Activated T-cell treated with anti-CD3 and anti-CD28 coated beads, Interleukin-2, amount 50 U/mL, for 4 hours (primary cell): ENCODE data around the gene ZFHX3. TPM values are rescaled to one million over a fixed set of nuclear protein-coding genes. Genes with fewer than 3 reads are reported as not detected.

ENCODE experiments used
- ATAC-seq, 2 donors: fragments of 200-7000 bp; cut with Tn5 transposase; one replicate each; pipeline ENCODE4 v1.10.0; 2021
- DNase-seq: peaks from one replicate; pipeline ENCODE4 v3.0.0-alpha.2; 2020
- H3K27me3 Mint-ChIP-seq: one replicate; pipeline ENCODE4 v1.8.0; 2021; ENCODE audit warnings: low read depth, mixed read lengths
- H3K36me3 Mint-ChIP-seq: one replicate; pipeline ENCODE4 v1.8.0; 2022; ENCODE audit warnings: mixed read lengths; ENCODE audit not compliant: insufficient read depth
- H3K4me1 Mint-ChIP-seq: one replicate; pipeline ENCODE4 v1.8.0; 2021; ENCODE audit warnings: low read depth, mixed read lengths
- H3K4me3 Mint-ChIP-seq: one replicate; pipeline ENCODE4 v1.8.0; 2021; ENCODE audit warnings: mild to moderate bottlenecking, moderate library complexity, mixed read lengths
- H3K9me3 Mint-ChIP-seq: one replicate; pipeline ENCODE4 v1.8.0; 2021; ENCODE audit warnings: mixed read lengths
- total RNA-seq, 3 donors: library from RNA; stranded (reverse); gene quantifications; one replicate each; pipeline ENCODE4 v1.2.1, GENCODE V29; 2021

Gene ZFHX3
- total RNA-seq, 3 donors from 2014 or later, result 0.29 to 2.5 (median 0.86) TPM

- DNase-seq (no peak), ATAC-seq (no peak)
- no peaks in the 10 kb centered on the region for H3K27me3 Mint-ChIP-seq
- H3K36me3 Mint-ChIP-seq, result no peaks in the 10 kb centered on the region
- peaks cover 3% of the 10 kb centered on the region for H3K9me3 Mint-ChIP-seq
- no peaks in the 10 kb centered on the region for H3K4me1 Mint-ChIP-seq
- no peak overlapping the region for H3K4me3 Mint-ChIP-seq
Measured at GRCh38 chr16:72952811-72953271, 95.1 kb downstream of the ZFHX3 start.

- no peaks in the 10 kb centered on the region for H3K4me1 Mint-ChIP-seq
- no peaks in the 10 kb centered on the region for H3K36me3 Mint-ChIP-seq
- DNase-seq (no peak), ATAC-seq (no peak)
- no peaks in the 10 kb centered on the region for H3K27me3 Mint-ChIP-seq
- peaks cover 3% of the 10 kb centered on the region for H3K9me3 Mint-ChIP-seq
- no peak overlapping the region for H3K4me3 Mint-ChIP-seq
Measured at GRCh38 chr16:72952404-72952803, 95.5 kb downstream of the ZFHX3 start.

GRCh38 chr16:72951916-72952315 lies 96.0 kb downstream of the ZFHX3 start:
- Mint-ChIP-seq H3K9me3 (peaks cover 3% of the 10 kb centered on the region), H3K4me1 (no peaks in the 10 kb centered on the region), H3K36me3 (no peaks in the 10 kb centered on the region), H3K4me3 (no peak overlapping the region), H3K27me3 (no peaks in the 10 kb centered on the region)
- no peak for ATAC-seq
- no peak for DNase-seq

- Mint-ChIP-seq H3K4me3 (no peak overlapping the region), H3K36me3 (no peaks in the 10 kb centered on the region), H3K9me3 (peaks cover under 1% of the 10 kb centered on the region), H3K4me1 (no peaks in the 10 kb centered on the region), H3K27me3 (no peaks in the 10 kb centered on the region)
- no peak for DNase-seq
- ATAC-seq, result no peak
Measured at GRCh38 chr16:72950669-72951068, 97.3 kb downstream of the ZFHX3 start.

GRCh38 chr16:72948238-72948829 lies 99.6 kb downstream of the ZFHX3 start:
- Mint-ChIP-seq H3K4me1 (no peaks in the 10 kb centered on the region), H3K9me3 (no peaks in the 10 kb centered on the region), H3K27me3 (no peaks in the 10 kb centered on the region), H3K4me3 (no peak overlapping the region), H3K36me3 (no peaks in the 10 kb centered on the region)
- DNase-seq (no peak), ATAC-seq (no peak)

GRCh38 chr16:72947379-72948237 lies 100.3 kb downstream of the ZFHX3 start:
- Mint-ChIP-seq H3K36me3 (no peaks in the 10 kb centered on the region), H3K4me3 (no peak overlapping the region), H3K4me1 (no peaks in the 10 kb centered on the region), H3K27me3 (no peaks in the 10 kb centered on the region), H3K9me3 (no peaks in the 10 kb centered on the region)
- no peak for DNase-seq
- no peak for ATAC-seq

- no peaks in the 10 kb centered on the region for H3K9me3 Mint-ChIP-seq
- DNase-seq, result no peak
- no peak overlapping the region for H3K4me3 Mint-ChIP-seq
- no peaks in the 10 kb centered on the region for H3K4me1 Mint-ChIP-seq
- no peaks in the 10 kb centered on the region for H3K36me3 Mint-ChIP-seq
- no peaks in the 10 kb centered on the region for H3K27me3 Mint-ChIP-seq
- no peak for ATAC-seq
Measured at GRCh38 chr16:72946474-72947194, 101.3 kb downstream of the ZFHX3 start.

- no peaks in the 10 kb centered on the region for H3K27me3 Mint-ChIP-seq
- no peak overlapping the region for H3K4me3 Mint-ChIP-seq
- no peaks in the 10 kb centered on the region for H3K4me1 Mint-ChIP-seq
- no peaks in the 10 kb centered on the region for H3K9me3 Mint-ChIP-seq
- DNase-seq (no peak), ATAC-seq (no peak)
- H3K36me3 Mint-ChIP-seq, result no peaks in the 10 kb centered on the region
Measured at GRCh38 chr16:72946063-72946462, 101.9 kb downstream of the ZFHX3 start.

- Mint-ChIP-seq H3K36me3 (no peaks in the 10 kb centered on the region), H3K9me3 (no peaks in the 10 kb centered on the region), H3K27me3 (no peaks in the 10 kb centered on the region), H3K4me3 (no peak overlapping the region), H3K4me1 (no peaks in the 10 kb centered on the region)
- ATAC-seq, result no peak
- no peak for DNase-seq
Measured at GRCh38 chr16:72945611-72946010, 102.3 kb downstream of the ZFHX3 start.

GRCh38 chr16:72944757-72945485 lies 103.0 kb downstream of the ZFHX3 start:
- Mint-ChIP-seq H3K36me3 (no peaks in the 10 kb centered on the region), H3K27me3 (no peaks in the 10 kb centered on the region), H3K9me3 (no peaks in the 10 kb centered on the region), H3K4me3 (no peak overlapping the region), H3K4me1 (no peaks in the 10 kb centered on the region)
- no peak for DNase-seq
- ATAC-seq, result no peak

- no peaks in the 10 kb centered on the region for H3K9me3 Mint-ChIP-seq
- no peak for ATAC-seq
Measured at GRCh38 chr16:72942021-72942420, 105.9 kb downstream of the ZFHX3 start.

GRCh38 chr16:72940886-72941285 lies 107.0 kb downstream of the ZFHX3 start:
- DNase-seq, result no peak
- H3K4me1 Mint-ChIP-seq, result no peaks in the 10 kb centered on the region
- ATAC-seq, result no peak
- no peak overlapping the region for H3K4me3 Mint-ChIP-seq
- no peaks in the 10 kb centered on the region for H3K27me3 Mint-ChIP-seq
- no peaks in the 10 kb centered on the region for H3K36me3 Mint-ChIP-seq
- no peaks in the 10 kb centered on the region for H3K9me3 Mint-ChIP-seq

More at GRCh38 chr16:72942021-72942420, 105.9 kb downstream of the ZFHX3 start:
- no peaks in the 10 kb centered on the region for H3K4me1 Mint-ChIP-seq
- H3K27me3 Mint-ChIP-seq, result no peaks in the 10 kb centered on the region
- DNase-seq, result no peak
- H3K4me3 Mint-ChIP-seq, result no peak overlapping the region
- H3K36me3 Mint-ChIP-seq, result no peaks in the 10 kb centered on the region

GRCh38 chr16:72939247-72939646 lies 108.7 kb downstream of the ZFHX3 start:
- Mint-ChIP-seq H3K9me3 (no peaks in the 10 kb centered on the region), H3K36me3 (no peaks in the 10 kb centered on the region), H3K27me3 (no peaks in the 10 kb centered on the region), H3K4me3 (no peak overlapping the region), H3K4me1 (no peaks in the 10 kb centered on the region)
- DNase-seq, result no peak
- ATAC-seq, result no peak

- ATAC-seq (no peak), DNase-seq (no peak)
- Mint-ChIP-seq H3K4me3 (no peak overlapping the region), H3K4me1 (no peaks in the 10 kb centered on the region), H3K36me3 (no peaks in the 10 kb centered on the region), H3K9me3 (no peaks in the 10 kb centered on the region), H3K27me3 (no peaks in the 10 kb centered on the region)
Measured at GRCh38 chr16:72938795-72939164, 109.1 kb downstream of the ZFHX3 start.
